Colonic mucosa (tissue), 4 donors: ENCODE data around the gene WASL. TPM values are rescaled to one million over a fixed set of nuclear protein-coding genes. Genes with fewer than 3 reads are reported as not detected.
"Not testable (repeated sequence)": the region's sequence is repeated elsewhere in the genome, so short reads cannot be mapped to it uniquely, and the experiment has no call there.

Experiments
- DNase-seq: peaks from one replicate; pipeline ENCODE4 v3.0.0-alpha.2; 2020
- H3K27ac ChIP-seq: fragments of 200-600 bp; one replicate; pipeline ENCODE4 v1.8.0; 2021
- H3K27me3 ChIP-seq: fragments of 200-600 bp; one replicate; pipeline ENCODE4 v1.8.0; 2021
- H3K36me3 ChIP-seq: fragments of 200-600 bp; one replicate; pipeline ENCODE4 v1.8.0; 2021
- H3K4me1 ChIP-seq: fragments of 200-600 bp; one replicate; pipeline ENCODE4 v1.8.0; 2021; ENCODE audit warnings: mild to moderate bottlenecking
- H3K4me3 ChIP-seq: fragments of 200-600 bp; one replicate; pipeline ENCODE4 v1.8.0; 2021
- H3K9ac ChIP-seq, 2 donors: one replicate each; pipeline ENCODE4 v1.7.0; 2013; ENCODE audit warnings: control low read depth in 2 of 2, low read depth in 2 of 2, low read length in 2 of 2
- H3K9me3 ChIP-seq: fragments of 200-600 bp; one replicate; pipeline ENCODE4 v1.8.0; 2021
- intact Hi-C: fragments of 100-400 bp; cut with DNase I; formaldehyde crosslinking; loops from one replicate; pipeline ENCODE4 v1.14.1; 2022
- total RNA-seq, 2 donors: library from RNA; stranded (reverse); fragmentation: NEBNext Ultra II Directional in 1 of 2; extraction: Animal tissue kit (Norgen Biotek cat#: 25700) in 1 of 2; gene quantifications; one replicate each; pipeline ENCODE4 v1.2.1, GENCODE V29; 2021
- TF ChIP-seq, protein P1 (sequence below): fragments of 200-600 bp; IDR thresholded peaks from one replicate; pipeline ENCODE4 v1.8.0; 2022; ENCODE audit warnings: antibody characterized with exemption, mild to moderate bottlenecking
- donor health status: healthy.
- donor health status: DM: no; HTN: no; CAD: no.
- donor health status: DM: no; HTN: no; CAD: no.

Gene WASL
- total RNA-seq, 2 donors from 2014 or later, result 54.9 to 126 TPM

GRCh38 chr7:123744416-123744815 is 4.4 kb downstream of the WASL start:
- H3K4me1 ChIP-seq, result no peaks in the 10 kb centered on the region
- no peaks in the 10 kb centered on the region for H3K36me3 ChIP-seq

DNA sequence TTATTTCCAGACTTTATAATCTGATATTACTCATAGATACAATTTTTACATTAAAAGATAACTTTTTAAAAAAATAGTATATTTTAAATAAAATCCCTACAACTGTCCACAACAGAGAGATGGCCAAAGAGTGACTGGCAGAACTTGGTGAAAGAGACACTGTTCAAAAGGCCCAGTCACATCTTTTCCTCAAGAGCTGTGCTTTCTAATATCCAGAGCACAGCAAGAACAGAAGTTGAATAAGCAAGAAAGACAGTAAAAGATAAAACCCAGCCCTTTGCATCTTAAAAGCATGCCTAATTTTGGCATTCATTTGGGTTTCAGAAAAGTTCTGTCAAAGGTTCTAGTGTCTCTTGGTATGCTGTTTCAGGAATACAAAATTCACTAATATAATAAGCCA is 6.9 kb downstream of the WASL start:
- DNase-seq, result no peak
- Histone ChIP-seq H3K27me3 (no peaks in the 10 kb centered on the region), H3K4me3 (no peak overlapping the region), H3K36me3 (no peaks in the 10 kb centered on the region), H3K9me3 (no peaks in the 10 kb centered on the region), H3K4me1 (peaks cover 8% of the 10 kb centered on the region), H3K9ac (no peak overlapping the region), H3K27ac (no peak overlapping the region)
- TF ChIP-seq, protein P1, sequence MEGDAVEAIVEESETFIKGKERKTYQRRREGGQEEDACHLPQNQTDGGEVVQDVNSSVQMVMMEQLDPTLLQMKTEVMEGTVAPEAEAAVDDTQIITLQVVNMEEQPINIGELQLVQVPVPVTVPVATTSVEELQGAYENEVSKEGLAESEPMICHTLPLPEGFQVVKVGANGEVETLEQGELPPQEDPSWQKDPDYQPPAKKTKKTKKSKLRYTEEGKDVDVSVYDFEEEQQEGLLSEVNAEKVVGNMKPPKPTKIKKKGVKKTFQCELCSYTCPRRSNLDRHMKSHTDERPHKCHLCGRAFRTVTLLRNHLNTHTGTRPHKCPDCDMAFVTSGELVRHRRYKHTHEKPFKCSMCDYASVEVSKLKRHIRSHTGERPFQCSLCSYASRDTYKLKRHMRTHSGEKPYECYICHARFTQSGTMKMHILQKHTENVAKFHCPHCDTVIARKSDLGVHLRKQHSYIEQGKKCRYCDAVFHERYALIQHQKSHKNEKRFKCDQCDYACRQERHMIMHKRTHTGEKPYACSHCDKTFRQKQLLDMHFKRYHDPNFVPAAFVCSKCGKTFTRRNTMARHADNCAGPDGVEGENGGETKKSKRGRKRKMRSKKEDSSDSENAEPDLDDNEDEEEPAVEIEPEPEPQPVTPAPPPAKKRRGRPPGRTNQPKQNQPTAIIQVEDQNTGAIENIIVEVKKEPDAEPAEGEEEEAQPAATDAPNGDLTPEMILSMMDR, result no peak
- intact Hi-C loops, result no loop called here

More at GRCh38 chr7:123744416-123744815, 4.4 kb downstream of the WASL start:
- no peak overlapping the region for H3K4me3 ChIP-seq
- H3K9ac ChIP-seq, result no peak overlapping the region
- no peaks in the 10 kb centered on the region for H3K9me3 ChIP-seq
- H3K27ac ChIP-seq, result no peak overlapping the region
- TF ChIP-seq, protein P1, result no peak
- H3K27me3 ChIP-seq, result no peaks in the 10 kb centered on the region
- intact Hi-C loops, result no loop called here
- DNase-seq, result no peak

DNA sequence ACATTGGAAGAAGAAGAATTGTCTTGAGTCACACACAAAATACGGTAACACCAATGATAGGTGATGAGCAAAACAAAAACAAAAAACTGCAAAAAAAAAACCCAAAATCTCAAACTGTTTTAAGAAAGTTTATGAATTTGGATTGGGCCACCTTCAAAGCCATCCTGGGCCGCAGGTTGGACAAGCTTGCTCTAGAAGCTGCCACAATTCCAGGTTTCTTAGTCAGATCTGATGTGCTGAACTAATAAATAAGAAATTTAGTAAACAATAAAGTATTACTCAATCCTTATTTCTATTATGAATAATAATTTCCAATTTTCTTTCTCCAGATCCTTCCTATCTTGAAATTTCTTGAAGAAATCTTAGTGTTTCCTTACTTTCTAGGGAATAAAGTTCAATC is 10.0 kb downstream of the WASL start:
- Histone ChIP-seq H3K9ac (no peak overlapping the region), H3K4me3 (no peak overlapping the region), H3K36me3 (no peaks in the 10 kb centered on the region), H3K27ac (peak overlapping the region; percentile 3), H3K27me3 (no peaks in the 10 kb centered on the region), H3K9me3 (no peaks in the 10 kb centered on the region), H3K4me1 (peaks cover 8% of the 10 kb centered on the region)
- no peak for DNase-seq
- intact Hi-C loops, result loop anchor here (10.0 kb wide), 1 partner anchor 54 kb away; no protein-coding TSS in a partner anchor
- TF ChIP-seq, protein P1, result no peak

GRCh38 chr7:123738356-123738755 is 10.4 kb downstream of the WASL start:
- Histone ChIP-seq H3K36me3 (no peaks in the 10 kb centered on the region), H3K4me3 (no peak overlapping the region), H3K27ac (peak overlapping the region; percentile 3), H3K9me3 (no peaks in the 10 kb centered on the region), H3K27me3 (no peaks in the 10 kb centered on the region), H3K4me1 (peaks cover 8% of the 10 kb centered on the region), H3K9ac (no peak overlapping the region)
- intact Hi-C loops, result loop anchor here (10.0 kb wide), 1 partner anchor 54 kb away; no protein-coding TSS in a partner anchor
- TF ChIP-seq, protein P1, result no peak
- peak; percentile 51 for DNase-seq

GRCh38 chr7:123737168-123737674 is 11.6 kb downstream of the WASL start:
- H3K9ac ChIP-seq, H3K27ac ChIP-seq, H3K36me3 ChIP-seq, H3K4me1 ChIP-seq, H3K4me3 ChIP-seq, H3K9me3 ChIP-seq, H3K27me3 ChIP-seq, DNase-seq: not testable (repeated sequence)
- intact Hi-C loops, result loop anchor here (10.0 kb wide), 1 partner anchor 52 kb away; no protein-coding TSS in a partner anchor

- Histone ChIP-seq H3K4me3 (no peak overlapping the region), H3K27me3 (no peaks in the 10 kb centered on the region), H3K36me3 (no peaks in the 10 kb centered on the region), H3K4me1 (peaks cover 8% of the 10 kb centered on the region), H3K27ac (no peak overlapping the region), H3K9me3 (no peaks in the 10 kb centered on the region), H3K9ac (no peak overlapping the region)
- TF ChIP-seq, protein P1, result no peak
- DNase-seq, result no peak
- intact Hi-C loops, result loop anchor here (10.0 kb wide), 1 partner anchor 51 kb away; no protein-coding TSS in a partner anchor
These were observed 13.3 kb downstream of the WASL start for GRCh38 chr7:123735539-123735938.
